AG04450 (cell line): ENCODE data around the gene TMEM273. TPM values are rescaled to one million over a fixed set of nuclear protein-coding genes. Genes with fewer than 3 reads are reported as not detected.
A peak's percentile ranks its signal among the peaks of the same experiment; 100 is the strongest.

Experiments
- CTCF ChIA-PET: fragments of 300-600, 350-600 bp; formaldehyde crosslinking; extraction: SDS; loops from one replicate; lab custom pipeline; 2022; ENCODE audit warnings: antibody characterized with exemption, inconsistent platforms; lab: Charles Lee
- POLR2A ChIA-PET: fragments of 350-600 bp; formaldehyde crosslinking; extraction: SDS; loops from one replicate; lab custom pipeline; 2021; ENCODE audit warnings: antibody characterized with exemption, inconsistent platforms; lab: Yijun Ruan, JAX
- DNase-seq: peaks from one replicate; pipeline ENCODE4 v3.0.0-alpha.2; 2011; ENCODE audit warnings: low read depth, low spot score
- H3K27ac ChIP-seq: one replicate; pipeline ENCODE4 v1.5.1; 2012; ENCODE audit warnings: low read depth, low read length, control low read depth
- H3K27me3 ChIP-seq: one replicate; pipeline ENCODE4 v1.6.0; 2012; ENCODE audit warnings: low read length; ENCODE audit not compliant: control insufficient read depth, insufficient read depth
- H3K4me3 ChIP-seq: 2 replicates; pipeline ENCODE4 v1.5.1; 2011; ENCODE audit warnings: mild to moderate bottlenecking, low read depth, low read length, control low read depth
- H3K9me3 ChIP-seq: 2 replicates; pipeline ENCODE4 v1.5.1; 2012; ENCODE audit warnings: low read length; ENCODE audit not compliant: control insufficient read depth, insufficient read depth
- polyA plus RNA-seq: library from polyadenylated mRNA; depleted of rRNA; stranded (reverse); fragments of >200 nt; gene quantifications from 2 replicates; pipeline ENCODE4 v1.2.3, GENCODE V29; 2011
- TF ChIP-seq, protein P1 (sequence below): IDR thresholded peaks from 2 replicates; pipeline ENCODE4 v1.5.1; 2011; ENCODE audit warnings: low read depth, low read length, control low read depth, inconsistent platforms

The TMEM273 gene
- polyA plus RNA-seq, 1 experiment = not detected

DNA sequence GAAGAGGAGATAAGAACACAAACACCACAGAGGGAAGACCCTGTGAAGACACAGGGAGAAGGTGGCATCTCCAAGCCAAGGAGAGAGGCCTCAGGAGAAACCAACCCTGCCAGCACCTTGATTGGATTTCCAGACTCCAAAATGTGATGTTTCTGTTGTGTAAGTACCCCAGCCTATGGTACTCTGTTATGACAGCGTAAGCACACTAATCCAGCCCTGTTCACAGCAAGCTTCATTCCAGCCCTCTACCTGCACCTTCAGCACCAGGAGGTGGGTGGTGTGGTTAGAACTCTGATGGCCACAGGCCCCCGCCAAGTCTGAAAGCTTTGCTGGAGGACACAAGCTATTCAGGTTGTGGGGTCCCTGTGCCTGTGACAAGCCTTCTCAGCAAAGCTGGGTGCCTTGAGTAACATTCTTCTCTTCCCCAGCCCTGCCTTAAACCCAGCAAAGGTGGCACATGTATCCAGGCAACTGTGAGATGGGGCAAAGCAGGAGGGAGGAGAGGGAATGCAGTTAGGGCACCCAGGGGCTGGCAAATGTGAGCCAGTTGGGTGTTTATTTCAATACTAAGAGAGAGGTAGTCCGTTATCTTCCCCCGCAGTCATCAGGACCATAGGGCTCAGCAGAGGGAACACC is 77.4 kb downstream of the TMEM273 start:
- ChIA-PET CTCF (interaction anchor here (1.4 kb wide), 1 partner anchor 51 kb away, joined by 4 read pairs; no protein-coding TSS in a partner anchor), POLR2A (interaction anchor here (1.1 kb wide), 1 partner anchor 29 kb away, joined by 4 read pairs; no protein-coding TSS in a partner anchor)
- Histone ChIP-seq H3K27me3 (peaks cover under 1% of the 10 kb centered on the region), H3K9me3 (no peaks in the 10 kb centered on the region; the same call in 1 of the 2 replicates), H3K27ac (no peak overlapping the region), H3K4me3 (no peak overlapping the region)
- no peak for DNase-seq
- TF ChIP-seq, protein P1, sequence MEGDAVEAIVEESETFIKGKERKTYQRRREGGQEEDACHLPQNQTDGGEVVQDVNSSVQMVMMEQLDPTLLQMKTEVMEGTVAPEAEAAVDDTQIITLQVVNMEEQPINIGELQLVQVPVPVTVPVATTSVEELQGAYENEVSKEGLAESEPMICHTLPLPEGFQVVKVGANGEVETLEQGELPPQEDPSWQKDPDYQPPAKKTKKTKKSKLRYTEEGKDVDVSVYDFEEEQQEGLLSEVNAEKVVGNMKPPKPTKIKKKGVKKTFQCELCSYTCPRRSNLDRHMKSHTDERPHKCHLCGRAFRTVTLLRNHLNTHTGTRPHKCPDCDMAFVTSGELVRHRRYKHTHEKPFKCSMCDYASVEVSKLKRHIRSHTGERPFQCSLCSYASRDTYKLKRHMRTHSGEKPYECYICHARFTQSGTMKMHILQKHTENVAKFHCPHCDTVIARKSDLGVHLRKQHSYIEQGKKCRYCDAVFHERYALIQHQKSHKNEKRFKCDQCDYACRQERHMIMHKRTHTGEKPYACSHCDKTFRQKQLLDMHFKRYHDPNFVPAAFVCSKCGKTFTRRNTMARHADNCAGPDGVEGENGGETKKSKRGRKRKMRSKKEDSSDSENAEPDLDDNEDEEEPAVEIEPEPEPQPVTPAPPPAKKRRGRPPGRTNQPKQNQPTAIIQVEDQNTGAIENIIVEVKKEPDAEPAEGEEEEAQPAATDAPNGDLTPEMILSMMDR = no peak

DNA sequence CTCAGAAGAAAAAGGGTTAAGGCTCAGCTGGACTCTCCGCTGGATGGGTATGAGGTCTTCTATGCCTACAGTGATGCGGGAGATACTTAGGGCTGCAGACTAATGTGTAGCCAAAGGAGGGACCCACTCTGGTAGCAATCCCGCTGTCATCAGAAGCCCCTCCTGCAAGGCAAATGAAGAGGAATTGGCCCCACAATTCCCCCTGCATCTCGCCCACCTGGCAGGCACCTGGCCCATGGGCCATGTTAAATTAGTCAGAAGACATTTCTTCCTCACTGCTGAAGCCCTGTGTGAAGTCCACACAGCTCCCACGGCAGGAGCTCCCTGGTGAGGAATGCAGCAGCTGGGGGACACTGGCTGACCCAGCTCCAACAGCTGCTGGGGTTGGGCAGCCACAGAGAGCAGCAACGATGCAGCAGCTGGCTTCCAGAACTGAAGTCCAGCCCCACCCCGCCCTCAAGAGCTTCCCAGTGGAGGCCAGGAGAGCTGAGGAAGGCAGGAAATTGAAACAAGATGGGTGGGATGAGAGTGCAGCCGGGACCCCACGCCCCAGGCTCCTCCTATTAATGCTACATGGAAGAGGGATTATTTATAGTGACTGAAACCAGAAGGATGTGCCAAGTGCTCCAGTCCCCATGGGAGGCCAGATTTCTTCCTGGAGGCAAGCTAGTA is 78.4 kb downstream of the TMEM273 start:
- peak overlapping the region; percentile 11 for H3K27ac ChIP-seq
- H3K9me3 ChIP-seq = no peaks in the 10 kb centered on the region; the same call in 1 of the 2 replicates
- ChIA-PET POLR2A (interaction anchor here (0.7 to 1.1 kb wide), 4 partner anchors 28 to 86 kb away, joined by 3 to 4 read pairs (median 4); no protein-coding TSS in a partner anchor), CTCF (interaction anchor here (1.4 kb wide), 1 partner anchor 52 kb away, joined by 4 read pairs; no protein-coding TSS in a partner anchor)
- H3K4me3 ChIP-seq = no peak overlapping the region
- DNase-seq = peak; percentile 68
- H3K27me3 ChIP-seq = no peaks in the 10 kb centered on the region
- TF ChIP-seq, protein P1 = no peak

DNA sequence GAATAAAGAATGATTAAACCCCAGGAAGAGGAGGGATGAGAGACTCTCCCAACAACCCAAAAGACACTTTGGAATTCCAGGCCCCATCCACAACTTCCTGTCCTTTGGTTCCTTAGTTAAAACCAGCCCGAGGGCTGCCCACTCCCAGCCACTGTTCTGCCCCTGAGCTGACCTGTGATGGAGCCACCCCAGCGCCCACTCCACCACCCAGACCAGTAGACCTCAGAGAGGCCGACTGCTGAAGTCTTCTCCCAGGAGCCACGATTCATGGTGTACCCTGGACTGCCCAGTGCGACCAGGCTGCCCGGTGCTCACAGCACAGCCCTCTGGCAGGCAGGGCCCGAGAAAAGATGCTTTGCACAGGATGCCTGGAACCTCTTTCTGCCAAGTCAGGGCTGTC is 79.5 kb downstream of the TMEM273 start:
- H3K4me3 ChIP-seq = no peak overlapping the region
- no peak for DNase-seq
- CTCF ChIA-PET = no interaction called here
- TF ChIP-seq, protein P1 = no peak
- no peak overlapping the region for H3K27ac ChIP-seq
- no peaks in the 10 kb centered on the region for H3K27me3 ChIP-seq
- POLR2A ChIA-PET = no interaction called here
- no peaks in the 10 kb centered on the region; the same call in 1 of the 2 replicates for H3K9me3 ChIP-seq

DNA sequence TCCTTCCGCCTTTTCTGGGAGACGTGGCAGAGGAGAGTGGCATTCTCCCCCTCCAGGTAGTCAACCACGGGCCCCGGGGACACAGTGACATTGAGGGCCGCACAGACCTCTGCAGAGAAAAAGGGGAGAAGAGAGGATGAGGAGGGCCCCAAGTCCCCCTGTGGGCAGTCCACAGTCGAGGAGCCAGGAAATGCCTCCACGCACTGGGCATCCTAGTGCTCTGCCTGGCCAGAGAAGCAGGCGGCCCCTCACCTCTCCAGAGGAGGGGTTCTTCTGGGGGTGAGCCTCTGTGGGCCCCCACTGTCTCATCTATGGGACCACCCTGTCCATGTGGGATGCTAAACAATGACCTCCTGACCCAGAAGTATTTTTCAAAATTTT is 80.3 kb downstream of the TMEM273 start:
- DNase-seq = no peak
- H3K4me3 ChIP-seq = no peak overlapping the region
- no peak overlapping the region for H3K27ac ChIP-seq
- ChIA-PET POLR2A (no interaction called here), CTCF (no interaction called here)
- H3K27me3 ChIP-seq = no peaks in the 10 kb centered on the region
- TF ChIP-seq, protein P1 = no peak
- H3K9me3 ChIP-seq = no peaks in the 10 kb centered on the region; the same call in 1 of the 2 replicates
